ENCODE results near the gene PSME3IP1.

Gene PSME3IP1

GRCh38 chr16:57143149-57143921, 42.5 kb downstream of the PSME3IP1 start:
- no peak for DNase-seq (ENCODE audit: low read depth)

- DNase-seq (ENCODE audit: low read depth), result no peak
Observed at GRCh38 chr16:57141822-57142631, 43.8 kb downstream of the PSME3IP1 start.

GRCh38 chr16:57140931-57141668, 44.7 kb downstream of the PSME3IP1 start:
- DNase-seq (ENCODE audit: low read depth), result no peak

GRCh38 chr16:57138281-57138935, 47.4 kb downstream of the PSME3IP1 start:
- DNase-seq (ENCODE audit: low read depth), result no peak

GRCh38 chr16:57137566-57138273, 48.1 kb downstream of the PSME3IP1 start:
- no peak for DNase-seq (ENCODE audit: low read depth)

GRCh38 chr16:57137043-57137442, 48.8 kb downstream of the PSME3IP1 start:
- no peak for DNase-seq (ENCODE audit: low read depth)

GRCh38 chr16:57134982-57135381, 50.9 kb downstream of the PSME3IP1 start:
- DNase-seq (ENCODE audit: low read depth), result peak; percentile 17

GRCh38 chr16:57133886-57134285, 52.0 kb downstream of the PSME3IP1 start:
- no peak for DNase-seq (ENCODE audit: low read depth)

- DNase-seq (ENCODE audit: low read depth), result no peak
Observed at GRCh38 chr16:57133031-57133430, 52.8 kb downstream of the PSME3IP1 start.

- DNase-seq (ENCODE audit: low read depth), result no peak
Observed at GRCh38 chr16:57132470-57132869, 53.4 kb downstream of the PSME3IP1 start.

- no peak for DNase-seq (ENCODE audit: low read depth)
Observed at GRCh38 chr16:57131351-57131970, 54.4 kb downstream of the PSME3IP1 start.

- DNase-seq (ENCODE audit: low read depth), result no peak
Observed at GRCh38 chr16:57130950-57131321, 54.9 kb downstream of the PSME3IP1 start.

GRCh38 chr16:57128771-57129389, 57.0 kb downstream of the PSME3IP1 start:
- DNase-seq (ENCODE audit: low read depth), result peak; percentile 30

GRCh38 chr16:57127836-57128235, 58.0 kb downstream of the PSME3IP1 start:
- DNase-seq (ENCODE audit: low read depth), result no peak

- DNase-seq (ENCODE audit: low read depth), result no peak
Observed at GRCh38 chr16:57127037-57127763, 58.6 kb downstream of the PSME3IP1 start.

GRCh38 chr16:57126411-57126810, 59.4 kb downstream of the PSME3IP1 start:
- no peak for DNase-seq (ENCODE audit: low read depth)

GRCh38 chr16:57125969-57126368, 59.9 kb downstream of the PSME3IP1 start:
- no peak for DNase-seq (ENCODE audit: low read depth)

GRCh38 chr16:57125376-57125775, 60.5 kb downstream of the PSME3IP1 start:
- no peak for DNase-seq (ENCODE audit: low read depth)

- DNase-seq (ENCODE audit: low read depth), result no peak
Observed at GRCh38 chr16:57123974-57124674, 61.7 kb downstream of the PSME3IP1 start.

All from activated gamma-delta T cell treated with anti-CD3 and anti-CD28 coated beads, Interleukin-2, amount 50 U/mL, for 16 hours (primary cell).